NT2/D1 (cell line): ENCODE results near the gene EMILIN2.

ENCODE experiments used
- SUZ12 ChIP-seq: IDR thresholded peaks from 2 replicates; pipeline ENCODE4 v1.6.1; 2011; ENCODE audit not compliant: insufficient read length, insufficient read depth; ENCODE audit errors: extremely low read depth
- YY1 ChIP-seq: IDR thresholded peaks from 2 replicates; pipeline ENCODE4 v1.6.1; 2011; ENCODE audit not compliant: insufficient read length, insufficient read depth
- ZNF274 ChIP-seq: IDR thresholded peaks from 2 replicates; pipeline ENCODE4 v1.6.1; 2011; ENCODE audit warnings: mild to moderate bottlenecking, low read depth, low read length

GRCh38 chr18:2920027-2920426, 73.2 kb downstream of the EMILIN2 start:
- no peak for TF ChIP-seq ZNF274
- no peak for TF ChIP-seq YY1
- no peak for TF ChIP-seq SUZ12
